HG03039 (cell line): Measurements from ENCODE around the gene MOCOS.

Experiments used
- ATAC-seq: cut with Tn5 transposase; IDR thresholded peaks from one replicate; pipeline ENCODE4 v1.9.1; 2021; ENCODE audit warnings: mild to moderate bottlenecking, moderate library complexity; ENCODE audit not compliant: unreplicated experiment

Gene MOCOS

DNA sequence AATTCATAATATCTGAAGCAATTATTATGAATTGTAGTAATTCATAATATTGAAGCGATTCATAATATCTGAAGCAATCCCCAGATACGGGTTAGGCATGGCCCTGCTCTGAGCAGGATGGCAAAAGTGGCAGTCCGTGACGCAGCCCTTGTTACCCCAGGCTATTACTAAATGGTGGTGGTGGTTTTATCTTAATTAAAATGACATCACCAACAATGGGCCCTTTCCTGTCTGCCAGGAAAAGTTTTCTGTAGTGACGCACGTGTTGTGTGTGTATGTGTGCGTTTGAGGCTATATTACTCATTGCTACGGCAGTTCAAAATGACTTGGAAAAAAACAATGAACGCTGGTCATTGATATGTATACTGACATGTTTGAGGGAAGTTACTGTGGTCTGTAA is 10.6 kb upstream of the MOCOS start:
- no peak for ATAC-seq

DNA sequence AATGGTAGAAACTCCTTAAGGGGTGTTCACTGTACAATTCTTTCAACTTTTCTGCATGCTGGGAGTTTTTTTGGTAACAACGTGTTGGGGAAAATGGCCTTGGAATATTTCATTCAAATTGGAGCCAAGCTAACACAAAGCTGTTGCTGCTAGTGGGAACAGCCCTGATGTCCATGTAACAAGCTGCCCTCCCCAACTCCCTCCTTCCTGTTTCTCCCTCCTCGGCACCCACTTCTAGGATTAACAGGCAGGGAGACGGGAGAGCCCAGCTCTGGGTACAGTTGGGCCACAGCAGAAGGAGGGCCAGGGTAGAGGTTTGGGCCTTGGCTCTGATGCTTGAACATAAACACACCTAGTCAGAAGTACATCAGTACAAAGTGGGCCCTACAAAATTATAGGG is 9.4 kb upstream of the MOCOS start:
- ATAC-seq, result no peak

DNA sequence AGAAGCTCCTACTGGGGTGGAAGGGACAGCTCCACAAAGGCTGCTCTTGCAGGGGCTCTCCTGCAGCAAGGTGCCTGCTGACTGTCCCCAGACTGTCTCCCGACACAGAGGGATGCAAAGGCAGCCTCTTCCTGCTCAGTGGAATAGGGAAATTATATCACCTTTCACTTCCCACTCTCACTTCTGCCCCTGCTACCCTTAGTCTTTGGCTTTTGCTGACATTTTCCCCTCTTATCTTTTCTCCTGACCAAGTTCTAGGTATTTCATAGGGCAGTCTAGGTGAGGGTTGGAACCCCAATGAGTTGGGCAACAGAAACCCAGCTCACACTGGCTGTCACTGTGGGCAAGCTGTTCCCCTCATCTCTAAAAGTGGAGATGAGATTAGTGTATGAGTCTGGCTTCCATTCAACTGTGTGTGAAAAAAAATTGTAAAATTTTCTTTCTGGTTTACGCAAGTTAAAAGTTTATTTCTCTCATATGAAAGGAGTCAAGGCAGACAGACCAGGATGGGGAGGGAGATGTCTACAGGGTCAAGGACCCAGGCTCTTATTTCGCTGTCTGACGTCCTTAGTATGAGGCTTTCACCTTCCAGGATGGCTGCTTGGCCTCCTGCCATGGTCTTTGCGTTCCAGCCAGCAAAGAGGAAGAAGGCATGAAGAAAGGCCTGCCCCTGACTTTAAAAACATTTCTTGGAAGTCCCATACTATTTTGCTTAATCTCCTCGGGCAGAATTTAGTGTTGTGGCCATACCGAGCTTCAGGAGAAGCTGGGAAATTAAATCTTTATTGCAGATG is 7.5 kb upstream of the MOCOS start:
- ATAC-seq, result no peak

DNA sequence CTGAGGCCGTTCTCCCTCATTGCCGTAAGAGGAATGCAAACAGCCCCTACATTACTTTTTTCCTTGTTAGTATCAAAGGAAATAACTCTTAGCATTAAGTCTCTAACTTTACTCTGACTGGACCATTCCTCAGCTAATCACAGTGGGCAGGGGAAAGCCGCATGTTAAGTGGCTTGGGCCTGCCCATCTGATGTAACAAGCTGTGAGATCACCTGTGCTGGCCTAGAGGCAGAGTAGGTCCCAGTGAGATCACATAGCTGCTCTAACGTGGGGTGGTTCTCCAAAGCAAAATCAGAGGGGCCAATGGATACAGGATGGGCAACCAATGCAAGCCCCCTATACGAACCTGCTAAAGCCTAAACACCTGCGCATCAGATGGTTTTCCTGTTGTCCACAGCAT is 5.9 kb upstream of the MOCOS start:
- ATAC-seq, result no peak

DNA sequence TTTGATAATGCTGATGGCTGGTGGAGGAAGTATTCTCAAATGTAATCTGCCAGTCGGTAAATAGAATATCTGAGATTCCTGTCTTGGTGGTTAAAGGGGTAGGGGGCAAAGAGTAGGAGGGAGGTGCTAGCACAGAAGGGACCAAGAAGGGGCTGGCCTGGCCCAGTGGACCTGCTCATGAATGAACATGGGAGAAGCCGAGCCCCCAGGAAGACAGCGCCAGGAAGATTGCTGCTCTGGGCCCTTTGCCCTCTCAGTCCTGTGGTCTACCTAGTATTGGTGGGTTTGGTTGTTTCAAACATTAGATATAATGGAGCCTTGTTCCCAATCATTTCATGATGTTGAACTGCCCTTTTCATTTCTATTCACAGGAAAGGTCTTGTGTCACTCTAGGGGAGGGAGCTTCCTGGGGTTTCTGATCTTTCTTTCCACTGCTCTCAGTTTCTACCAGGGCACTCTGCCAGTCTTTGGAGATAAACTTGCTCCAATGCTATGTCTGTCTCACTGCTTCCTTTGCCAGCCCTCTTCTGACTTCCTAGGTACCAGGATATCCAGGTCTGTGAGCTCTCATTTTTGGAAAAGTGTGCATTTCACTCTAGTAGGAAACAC is 5.3 kb upstream of the MOCOS start:
- ATAC-seq, result no peak

DNA sequence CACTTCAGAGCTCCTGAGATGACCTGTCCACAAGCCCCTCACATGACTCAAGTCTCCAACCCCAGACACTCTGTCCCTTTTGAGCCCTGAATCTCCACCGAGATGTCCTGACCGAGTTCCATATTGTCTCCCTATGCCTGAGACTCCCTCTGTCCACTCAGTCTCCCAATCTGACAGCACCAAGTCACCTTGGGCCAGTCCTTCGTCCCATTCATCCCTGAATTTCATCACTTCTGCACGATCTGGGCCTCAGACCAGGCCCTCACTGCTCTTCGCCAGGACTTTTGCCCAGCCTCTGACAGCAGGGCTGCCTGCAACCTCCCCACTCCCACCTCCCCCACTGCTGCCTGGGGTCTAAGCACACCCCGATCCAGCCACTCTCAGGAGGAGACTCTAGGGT is 4.3 kb upstream of the MOCOS start:
- no peak for ATAC-seq

DNA sequence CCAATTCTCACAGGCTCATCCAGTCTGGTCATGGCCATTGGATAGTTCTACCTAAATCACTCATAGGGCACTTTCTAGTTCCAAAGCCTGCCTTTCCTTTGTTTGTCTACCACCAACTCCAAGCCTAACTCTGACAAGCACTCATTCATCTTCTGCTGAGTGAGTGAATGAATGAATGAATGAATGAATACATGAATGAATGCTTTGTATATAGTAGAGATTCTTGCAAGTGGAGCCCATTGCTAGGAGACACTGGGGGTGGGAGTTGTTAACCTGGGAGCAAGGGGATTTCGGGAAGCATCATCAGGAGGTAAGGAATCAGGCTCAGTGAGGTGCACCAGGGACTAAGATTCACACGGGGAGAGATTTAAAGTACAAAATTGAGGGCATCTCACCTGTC is 3.3 kb upstream of the MOCOS start:
- ATAC-seq, result no peak

DNA sequence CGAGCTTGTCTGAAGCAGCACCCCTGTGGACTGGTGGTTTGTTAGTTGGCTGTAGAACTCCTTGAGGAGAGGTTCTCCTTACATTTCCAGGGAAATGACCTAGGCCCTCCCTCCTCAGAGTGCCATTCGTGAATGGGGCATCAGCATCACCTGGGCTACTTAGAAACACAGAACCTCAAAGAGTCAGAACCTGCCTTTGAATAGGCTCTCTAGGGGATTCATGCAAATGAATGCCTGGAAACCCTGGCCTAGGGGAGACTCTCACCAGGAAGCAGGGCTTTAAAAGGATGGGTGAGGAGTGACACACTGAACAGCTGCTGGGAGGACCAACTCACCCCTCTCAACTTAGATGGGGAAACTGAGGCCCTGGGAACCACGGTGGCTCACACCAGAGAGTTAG is 2.1 kb upstream of the MOCOS start:
- no peak for ATAC-seq

DNA sequence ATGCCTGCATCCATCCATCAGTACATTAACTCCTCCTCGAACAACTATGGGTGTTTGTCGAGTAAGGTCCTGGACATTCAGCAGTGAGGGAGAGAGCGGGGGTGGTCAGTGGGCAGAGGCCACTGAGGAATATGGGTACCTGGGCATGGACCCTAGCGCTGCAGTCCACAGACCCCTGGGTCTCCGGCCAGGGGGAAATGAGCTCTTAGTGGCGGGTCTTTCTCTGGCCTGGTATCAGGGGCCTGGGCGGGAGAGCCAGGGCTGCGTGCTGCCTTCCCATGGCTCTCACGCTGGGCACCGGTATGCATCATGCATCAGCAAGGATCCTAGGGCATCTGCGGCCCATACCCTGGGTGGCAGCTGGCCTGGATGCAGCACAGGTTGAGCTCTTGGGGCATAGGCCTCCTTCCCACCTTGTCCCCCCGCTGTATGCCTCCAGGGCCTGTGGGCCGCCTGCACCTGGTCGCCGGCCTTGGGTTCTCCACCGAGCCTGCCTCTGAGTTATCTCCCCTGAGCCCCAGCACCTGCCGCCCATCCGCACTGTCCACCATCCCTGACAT is 1.3 kb upstream of the MOCOS start:
- ATAC-seq, result no peak

DNA sequence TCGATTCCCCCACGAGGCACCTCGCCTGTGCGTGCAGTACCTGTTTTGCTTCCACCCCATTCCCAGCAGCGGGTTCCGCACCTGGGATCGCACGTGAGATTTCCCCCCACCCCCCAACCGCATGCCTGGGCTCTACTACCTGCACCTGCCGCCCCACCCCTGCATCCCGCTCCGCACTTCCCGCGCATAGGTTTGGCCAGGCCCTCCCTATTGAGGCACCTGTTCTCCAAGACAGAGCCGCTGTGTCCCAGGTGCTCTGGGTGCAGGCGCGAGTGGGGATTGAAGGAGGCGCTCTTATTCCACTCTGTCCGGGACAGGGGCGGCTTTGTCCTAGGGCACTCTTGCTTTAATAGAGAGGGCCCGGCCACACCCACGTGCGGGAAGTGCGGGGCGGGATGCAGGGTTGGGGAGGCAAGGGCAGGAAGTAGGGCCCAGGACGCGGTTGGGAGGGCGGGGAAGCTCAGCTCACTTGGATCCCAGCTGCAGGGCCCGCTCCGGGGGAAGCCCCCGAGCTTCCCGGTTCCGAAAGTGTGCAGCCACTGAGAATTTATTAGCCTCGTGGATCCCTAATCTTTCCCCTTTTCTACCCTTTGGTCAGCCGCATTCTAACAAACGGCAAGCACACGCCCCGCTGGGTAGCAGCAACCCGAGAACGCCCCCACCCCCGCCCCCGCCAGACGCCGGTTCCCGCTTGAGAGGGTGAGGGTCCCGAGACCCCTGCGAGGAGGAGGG is 670 bp upstream of the MOCOS start:
- no peak for ATAC-seq

DNA sequence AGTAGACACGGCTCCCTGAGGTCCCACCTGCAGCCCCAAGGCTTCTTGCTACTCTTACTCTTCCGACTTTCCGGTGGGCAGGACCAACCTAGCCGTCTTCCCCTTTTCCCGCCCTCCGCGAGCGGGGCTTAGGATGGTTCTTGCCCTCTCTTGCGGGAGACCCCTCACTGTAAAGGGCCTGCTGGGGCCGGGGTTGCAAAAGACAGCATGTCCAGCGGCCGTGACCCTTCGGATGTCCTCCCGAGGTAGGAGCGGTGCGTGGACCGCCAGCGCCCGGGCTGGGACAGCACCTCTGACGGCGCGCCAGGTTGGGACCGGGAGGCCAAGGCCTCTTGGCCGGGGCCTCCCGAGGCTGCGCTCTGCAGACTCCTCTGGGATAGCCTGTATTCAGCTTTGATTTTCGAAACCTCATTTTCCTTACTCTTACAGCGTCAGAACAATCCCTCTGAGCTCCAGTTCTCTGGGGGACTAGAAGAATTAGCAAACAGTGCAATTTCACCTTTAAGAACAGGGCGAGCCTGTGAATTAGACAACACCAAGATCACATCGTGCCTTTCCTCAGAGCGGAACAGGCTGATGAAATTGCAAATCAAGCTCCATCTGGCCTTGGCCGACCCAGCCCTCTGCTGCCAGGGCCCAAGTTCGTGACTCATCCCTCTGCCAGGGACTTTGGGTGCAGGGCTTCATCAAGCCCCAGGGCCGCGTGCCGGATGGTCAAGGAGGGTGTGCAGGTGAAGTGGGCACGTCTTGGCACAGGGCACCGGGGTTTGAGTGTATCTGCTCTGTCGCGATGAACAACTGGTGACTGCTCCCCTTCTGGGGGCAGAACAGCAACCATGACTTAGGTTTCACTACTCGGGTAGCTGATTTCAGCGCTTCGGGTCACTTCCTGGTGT is 777 bp downstream of the MOCOS start:
- no peak for ATAC-seq

DNA sequence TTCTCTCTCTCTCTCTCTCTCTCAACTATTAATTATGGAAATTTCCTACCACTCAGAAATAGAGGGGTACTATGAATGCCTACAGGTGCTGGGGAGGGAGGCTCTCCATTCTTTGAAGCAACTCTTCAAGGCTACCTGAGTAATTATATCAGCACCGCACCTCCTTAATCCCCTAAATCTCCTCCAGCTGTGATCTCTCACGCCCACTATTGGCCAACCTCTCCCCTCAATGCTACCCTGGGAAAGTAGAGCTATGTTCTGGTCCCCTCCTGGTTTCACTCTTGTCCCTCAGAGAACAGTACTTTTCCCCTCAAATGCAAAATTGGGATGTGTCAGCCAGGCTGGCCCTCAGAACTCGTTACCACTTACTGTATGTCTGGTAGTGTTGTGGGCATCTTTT is 1.6 kb downstream of the MOCOS start:
- ATAC-seq, result no peak

DNA sequence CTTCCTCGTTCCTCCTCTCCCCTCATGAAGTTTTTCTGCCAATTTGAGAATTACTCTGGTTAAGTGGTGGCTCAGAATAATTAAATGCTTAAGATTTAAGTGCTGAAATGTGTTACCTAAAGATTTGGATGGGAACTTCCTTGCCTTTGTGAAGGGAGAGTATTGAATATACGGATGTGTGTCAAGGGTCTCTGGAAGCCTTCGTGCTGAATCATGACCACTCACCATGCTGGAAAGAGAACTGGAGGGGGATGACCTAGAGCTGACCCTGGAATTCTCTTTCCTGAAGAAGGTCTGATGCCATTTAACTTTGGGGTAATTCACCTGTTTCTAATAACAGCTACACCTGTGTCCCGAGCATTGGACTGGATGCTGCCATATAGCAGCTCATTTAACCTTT is 2.2 kb downstream of the MOCOS start:
- no peak for ATAC-seq

DNA sequence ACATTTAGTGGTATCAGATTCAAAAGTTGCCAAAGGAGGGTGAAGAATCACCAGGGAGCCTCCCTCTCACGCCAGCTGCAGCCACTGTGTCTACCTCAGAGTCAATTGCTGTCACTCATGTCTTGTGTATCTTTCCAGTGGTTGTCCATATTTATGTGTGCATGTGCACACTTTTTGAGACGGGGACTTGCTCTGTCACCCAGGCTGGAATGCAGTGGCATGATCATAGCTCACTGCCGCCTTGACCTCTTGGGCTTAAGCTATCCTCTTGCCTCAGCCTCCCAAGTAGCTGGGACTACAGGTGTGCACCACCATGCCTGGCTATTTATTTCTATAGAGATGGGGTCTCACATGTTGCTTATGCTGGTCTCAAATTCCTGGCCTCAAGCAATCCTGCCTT is 4.0 kb downstream of the MOCOS start:
- ATAC-seq, result no peak

DNA sequence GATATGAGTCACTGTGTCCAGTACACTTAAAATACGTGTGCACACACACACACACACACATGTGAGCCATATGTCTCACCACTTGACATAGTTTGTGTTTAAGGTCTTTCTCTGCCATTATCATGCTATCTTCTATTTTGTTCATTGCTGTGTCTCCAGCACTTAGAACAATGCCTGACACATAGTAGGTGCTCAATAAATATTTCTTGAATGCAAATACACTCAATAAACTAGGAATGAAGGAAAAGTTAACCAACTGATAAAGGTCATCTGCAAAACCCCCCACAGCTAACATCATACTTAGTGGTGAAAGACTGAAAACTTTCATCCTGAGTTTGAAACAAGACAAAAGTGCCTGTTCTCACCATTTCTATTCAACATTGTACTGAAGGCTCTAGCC is 4.4 kb downstream of the MOCOS start:
- no peak for ATAC-seq

DNA sequence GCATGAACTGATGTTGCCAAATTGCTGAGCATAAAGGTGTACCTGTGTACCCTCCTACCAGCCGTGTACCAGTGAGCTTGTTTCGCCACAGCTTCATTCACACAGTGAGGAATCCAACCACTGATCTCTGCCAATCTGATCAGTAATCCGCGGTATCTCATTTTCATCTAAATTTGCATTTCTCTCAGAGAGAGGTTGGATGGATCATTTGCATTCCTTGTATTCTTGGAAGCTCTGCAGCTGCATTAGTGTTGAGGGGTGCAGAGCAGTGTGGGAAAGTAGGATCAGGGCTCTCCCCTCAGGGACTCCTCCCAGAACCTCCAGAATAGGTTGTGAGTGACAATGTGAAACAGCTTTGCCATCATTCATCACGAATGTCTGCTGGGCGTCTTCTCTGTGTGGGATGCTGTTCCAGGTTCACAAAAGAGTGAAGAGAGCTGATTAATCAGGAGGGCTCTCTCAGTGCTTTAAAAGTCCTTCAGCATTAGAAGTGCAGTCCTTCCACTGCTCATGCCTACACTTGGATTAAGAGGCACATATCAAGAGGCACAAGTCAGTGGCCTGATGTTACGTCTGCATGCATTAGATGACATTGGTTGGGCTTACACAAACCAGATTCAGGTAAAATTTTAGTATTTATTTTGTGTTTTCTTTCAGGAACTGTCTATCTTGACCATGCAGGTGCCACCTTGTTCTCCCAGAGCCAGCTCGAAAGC is 7.5 kb downstream of the MOCOS start:
- ATAC-seq, result no peak

DNA sequence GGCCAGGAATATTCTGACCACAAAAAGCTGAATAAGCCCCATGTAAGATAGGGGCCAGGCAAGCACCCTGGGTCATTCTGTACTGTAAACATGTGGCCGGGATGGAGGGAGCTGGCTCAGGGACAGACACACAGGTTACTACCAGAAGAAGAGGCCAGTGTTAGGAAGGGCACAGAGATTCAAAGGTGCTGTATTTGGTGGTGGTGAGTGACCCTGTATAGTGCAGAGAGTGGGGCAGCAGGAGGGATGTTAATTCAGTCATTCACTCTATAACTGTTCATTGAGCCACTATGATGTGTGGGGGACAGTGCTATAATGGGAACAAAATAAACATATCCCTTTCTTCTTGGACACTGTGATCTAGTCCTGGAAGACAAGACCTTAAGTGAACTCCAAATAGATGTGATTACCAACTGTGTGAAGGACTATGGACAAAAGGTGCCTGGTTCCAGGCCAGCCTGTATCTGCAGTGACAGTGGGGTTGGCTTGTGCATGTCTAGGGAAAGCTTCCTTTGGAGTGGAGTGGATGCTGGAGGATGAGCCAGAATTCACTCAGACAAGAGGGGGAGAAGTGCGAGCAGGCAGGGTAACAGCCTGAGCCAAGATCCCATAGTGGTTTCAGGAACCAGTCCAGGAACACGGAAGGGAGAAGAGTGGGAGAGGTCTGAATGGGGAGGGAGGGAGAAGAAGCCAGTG is 8.3 kb downstream of the MOCOS start:
- ATAC-seq, result no peak

DNA sequence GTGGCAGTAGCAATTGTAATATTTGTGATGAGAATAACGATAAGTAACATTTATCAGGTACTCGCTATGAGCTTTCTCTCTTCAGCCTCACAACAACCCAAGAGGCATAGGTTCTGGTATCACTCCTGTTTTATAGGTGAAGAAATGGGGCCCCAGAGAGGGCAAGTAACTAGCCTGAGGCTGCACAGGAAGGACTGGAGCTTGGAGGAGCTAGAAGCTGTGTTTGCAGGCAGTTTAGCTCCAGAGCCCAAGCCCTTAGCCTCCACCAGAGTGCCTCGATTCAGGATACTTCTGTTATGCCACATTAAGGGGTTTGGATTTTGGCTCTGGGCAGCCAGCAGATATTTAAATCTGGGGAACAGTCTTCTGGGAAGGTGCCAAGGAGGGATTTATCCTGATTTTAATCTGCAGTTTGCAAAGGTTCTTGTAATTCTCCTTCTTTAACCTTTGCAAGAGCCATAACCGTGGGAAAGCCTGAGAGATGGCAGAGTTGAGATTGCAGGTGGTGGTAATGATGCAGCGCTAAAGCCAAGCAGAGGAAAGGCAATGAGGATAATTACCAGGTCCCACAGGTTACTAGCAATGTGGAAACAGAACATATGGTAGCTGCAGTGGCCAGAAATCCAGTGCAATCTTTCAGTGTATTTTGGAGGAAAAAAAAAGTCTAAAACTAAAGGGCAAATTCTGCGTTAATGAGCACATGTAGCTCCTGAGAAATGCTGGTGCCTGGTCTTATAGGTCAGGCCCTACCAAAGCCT is 9.1 kb downstream of the MOCOS start:
- ATAC-seq, result no peak
